Fibroblast of the aortic adventitia (primary cell): ENCODE data around the gene WDR46. TPM values are rescaled to one million over a fixed set of nuclear protein-coding genes. Genes with fewer than 3 reads are reported as not detected.

Experiments used
- DNase-seq: peaks from one replicate; pipeline ENCODE4 v3.0.0-alpha.2; 2010; ENCODE audit warnings: low read depth
- H3K4me3 ChIP-seq: 2 replicates; pipeline ENCODE4 v1.5.1; 2011; ENCODE audit warnings: low read depth, mild to moderate bottlenecking, control low read depth, low read length, moderate library complexity
- total RNA-seq: library from RNA; depleted of rRNA; stranded (reverse); fragments of >200 nt; gene quantifications from 2 replicates; pipeline ENCODE4 v1.2.3, GENCODE V29; 2012; ENCODE audit warnings: low replicate concordance
- TF ChIP-seq, protein P1 (sequence below): IDR thresholded peaks from 2 replicates; pipeline ENCODE4 v1.5.1; 2011; ENCODE audit warnings: mild to moderate bottlenecking, low read length, control low read depth, inconsistent platforms; ENCODE audit not compliant: insufficient read depth

WDR46 gene
- total RNA-seq, 1 donor: 85.0 TPM

DNA sequence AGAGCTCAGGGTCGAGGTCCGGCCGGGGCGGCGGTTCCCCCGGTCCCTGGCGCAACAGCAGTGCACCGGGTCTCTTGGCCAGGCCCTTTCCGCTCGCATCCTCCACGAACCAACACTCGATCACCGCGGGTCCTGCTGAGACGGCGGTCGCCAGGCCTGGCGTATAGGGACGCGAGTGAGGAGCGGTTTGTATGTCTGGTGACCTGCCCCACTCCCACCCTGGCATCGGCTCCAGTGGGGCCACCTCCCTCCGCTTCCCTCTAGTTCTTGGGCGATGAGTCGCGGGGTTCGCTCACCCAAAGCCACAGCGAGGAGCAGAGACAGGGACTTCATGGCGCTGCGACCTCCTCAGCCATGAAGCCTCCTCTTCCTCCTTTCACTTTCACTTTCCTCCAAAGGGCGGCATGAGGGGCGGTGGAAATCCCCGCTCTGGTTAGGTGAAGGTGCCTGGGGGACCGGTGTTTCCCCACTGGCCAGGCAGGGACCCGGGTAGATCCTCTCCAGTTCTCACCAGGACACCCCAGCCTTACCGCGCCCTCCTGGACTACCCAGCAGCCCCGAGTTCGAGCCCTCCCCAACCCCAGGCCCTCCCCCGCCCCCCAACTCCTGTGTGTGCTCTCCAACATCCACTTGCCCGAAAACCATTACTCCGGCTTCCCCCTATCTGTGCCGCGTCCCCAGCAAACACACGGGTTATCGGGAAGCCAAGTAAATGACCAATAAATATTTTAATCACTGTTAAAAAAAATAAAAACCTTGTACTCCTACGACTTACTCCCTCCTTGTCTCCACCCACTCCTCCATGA, 24.9 kb upstream of the WDR46 start, which contains the start of gene TAPBP:
Gene TAPBP (minus strand): TSS at position 370 of the 806 bp plus-strand sequence. CDS start 37 bp downstream, at position 333.
- H3K4me3 ChIP-seq: peak within 1 kb of the TSS; percentile 92
- TF ChIP-seq, protein P1, sequence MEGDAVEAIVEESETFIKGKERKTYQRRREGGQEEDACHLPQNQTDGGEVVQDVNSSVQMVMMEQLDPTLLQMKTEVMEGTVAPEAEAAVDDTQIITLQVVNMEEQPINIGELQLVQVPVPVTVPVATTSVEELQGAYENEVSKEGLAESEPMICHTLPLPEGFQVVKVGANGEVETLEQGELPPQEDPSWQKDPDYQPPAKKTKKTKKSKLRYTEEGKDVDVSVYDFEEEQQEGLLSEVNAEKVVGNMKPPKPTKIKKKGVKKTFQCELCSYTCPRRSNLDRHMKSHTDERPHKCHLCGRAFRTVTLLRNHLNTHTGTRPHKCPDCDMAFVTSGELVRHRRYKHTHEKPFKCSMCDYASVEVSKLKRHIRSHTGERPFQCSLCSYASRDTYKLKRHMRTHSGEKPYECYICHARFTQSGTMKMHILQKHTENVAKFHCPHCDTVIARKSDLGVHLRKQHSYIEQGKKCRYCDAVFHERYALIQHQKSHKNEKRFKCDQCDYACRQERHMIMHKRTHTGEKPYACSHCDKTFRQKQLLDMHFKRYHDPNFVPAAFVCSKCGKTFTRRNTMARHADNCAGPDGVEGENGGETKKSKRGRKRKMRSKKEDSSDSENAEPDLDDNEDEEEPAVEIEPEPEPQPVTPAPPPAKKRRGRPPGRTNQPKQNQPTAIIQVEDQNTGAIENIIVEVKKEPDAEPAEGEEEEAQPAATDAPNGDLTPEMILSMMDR: no peak
- peak; percentile 64 for DNase-seq

DNA sequence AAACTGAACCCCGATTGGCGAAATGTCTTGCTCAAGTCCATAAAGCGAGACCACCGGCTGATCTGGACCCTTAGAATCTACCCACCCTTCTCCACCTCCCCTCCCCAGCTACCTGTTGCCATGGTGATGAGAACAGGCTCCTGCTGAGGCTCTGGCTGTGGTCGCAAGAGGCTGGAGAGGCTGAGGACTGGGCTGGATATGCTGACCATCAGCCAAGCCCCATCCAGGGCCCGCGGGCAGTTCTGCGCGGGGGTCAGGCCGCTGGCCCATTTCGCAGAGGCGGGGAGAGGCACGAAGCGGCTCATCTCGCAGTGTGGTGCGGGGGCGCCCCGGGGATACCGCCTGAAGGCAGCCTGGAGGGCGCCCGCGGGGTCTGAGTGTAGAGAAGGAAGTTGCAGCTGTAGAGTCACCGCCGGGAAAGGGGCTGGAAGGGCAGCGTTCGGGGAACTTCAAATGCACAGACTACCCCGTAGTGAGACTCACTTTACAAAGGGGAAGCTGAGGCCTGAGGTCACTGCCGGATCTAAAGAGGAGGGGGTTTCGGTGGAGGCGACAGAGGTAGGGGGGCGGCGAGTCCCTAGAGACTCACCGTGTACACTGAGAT, 24.2 kb upstream of the WDR46 start:
- TF ChIP-seq, protein P1: no peak
- peak overlapping the region; percentile 92 for H3K4me3 ChIP-seq
- DNase-seq: no peak

DNA sequence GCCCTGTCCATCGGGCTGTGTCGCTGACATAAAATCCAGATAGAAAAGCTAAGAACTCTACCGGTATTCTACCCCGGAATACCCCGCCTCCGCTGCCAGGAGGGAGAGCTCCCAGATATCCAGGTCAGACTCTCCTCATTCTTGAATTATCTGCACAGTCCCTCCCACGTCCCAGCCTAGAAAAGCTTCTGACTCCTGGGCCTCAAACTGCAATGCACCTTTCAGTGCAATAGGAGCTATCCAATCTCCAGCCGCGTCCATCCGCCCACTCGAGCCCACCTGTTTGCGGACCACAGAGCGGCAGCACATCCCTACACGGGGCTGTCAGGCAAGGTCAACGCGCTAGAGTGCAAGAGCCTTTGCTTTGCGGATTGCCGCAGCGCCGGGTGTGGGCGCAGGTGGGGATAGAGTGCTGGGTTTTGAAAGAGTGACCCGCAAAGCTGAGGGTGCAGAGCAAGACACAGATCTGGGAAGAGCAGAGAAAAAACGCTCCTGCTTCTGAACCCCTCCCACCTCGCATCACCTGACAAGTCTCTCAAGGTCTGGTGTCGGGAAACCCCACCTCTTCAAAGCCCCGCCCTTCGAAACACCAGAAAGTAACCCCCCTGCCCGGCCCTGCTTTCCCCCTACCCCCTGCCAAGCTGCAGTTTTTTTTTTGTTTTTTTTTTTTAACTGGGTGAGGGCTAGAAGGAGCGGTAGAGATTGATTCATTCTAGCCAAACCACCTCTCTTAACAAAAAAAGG, 23.5 kb upstream of the WDR46 start:
- DNase-seq: peak; percentile 60
- TF ChIP-seq, protein P1: no peak
- H3K4me3 ChIP-seq: peak overlapping the region; percentile 92

DNA sequence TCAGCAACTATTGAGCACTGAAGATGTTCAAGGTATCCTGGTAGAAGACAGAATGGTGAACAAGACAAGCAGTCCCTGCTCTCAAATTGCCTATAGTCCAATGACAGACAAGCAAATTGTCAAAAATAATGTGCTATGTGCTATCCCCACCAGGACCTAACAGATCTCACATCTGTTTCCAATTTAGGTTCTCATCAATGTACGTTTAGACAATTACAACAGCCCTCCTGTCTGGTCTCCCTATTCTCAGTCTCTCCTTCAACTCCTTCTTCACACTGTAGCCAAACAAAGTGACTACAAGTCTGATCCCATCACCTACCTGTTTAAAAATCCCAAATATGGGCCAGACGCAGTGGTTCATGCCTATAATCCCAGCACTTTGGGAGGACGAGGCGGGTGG, 17.3 kb upstream of the WDR46 start:
- DNase-seq: no peak
- TF ChIP-seq, protein P1: no peak

DNA sequence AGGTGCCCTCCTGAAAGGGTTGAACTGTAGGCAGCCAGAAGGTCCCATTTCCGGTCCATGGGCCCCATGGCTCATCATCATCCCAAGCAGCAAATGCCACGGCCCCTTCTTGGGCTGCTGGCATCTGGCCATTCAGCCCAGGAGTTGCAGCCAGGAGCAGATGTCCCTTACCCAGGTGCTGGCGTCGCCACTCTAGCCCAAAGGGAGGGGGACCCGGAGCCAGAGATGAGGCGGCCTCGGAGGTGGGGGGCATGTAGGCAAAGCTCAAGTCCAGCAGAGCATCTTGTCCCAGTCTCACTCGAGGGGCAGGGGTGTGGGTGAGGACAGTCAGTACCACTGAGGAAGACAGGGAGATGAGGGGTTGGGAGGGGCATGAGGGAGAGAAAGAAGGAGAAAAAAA, 16.0 kb upstream of the WDR46 start:
- no peak overlapping the region for H3K4me3 ChIP-seq
- TF ChIP-seq, protein P1: no peak
- no peak for DNase-seq

More for the DNA sequence above, 17.3 kb upstream of the WDR46 start:
- H3K4me3 ChIP-seq: no peak overlapping the region

DNA sequence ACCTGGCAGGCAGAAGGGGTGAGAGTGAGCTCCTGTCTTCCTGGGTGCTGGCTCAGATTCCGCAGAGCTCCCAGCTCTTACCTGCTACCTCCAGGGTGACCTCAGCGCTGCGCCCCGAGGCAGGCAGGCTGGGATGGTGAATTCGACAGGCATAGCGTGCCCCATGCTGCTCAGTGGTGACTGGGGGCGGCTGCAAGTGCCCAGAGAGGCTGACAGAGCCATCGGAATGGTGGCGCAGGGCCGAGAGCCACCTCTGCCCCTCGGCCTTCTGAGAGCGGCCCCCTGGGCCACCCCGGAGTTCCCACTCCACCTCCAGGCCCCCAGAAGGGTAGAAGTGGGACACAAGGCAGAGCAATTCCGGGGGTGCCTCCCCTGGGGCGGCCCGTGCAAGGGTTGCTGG, 15.2 kb upstream of the WDR46 start:
- DNase-seq: no peak
- H3K4me3 ChIP-seq: no peak overlapping the region
- TF ChIP-seq, protein P1: no peak
